Uterus (tissue), 2 donors: ENCODE results near the gene TSPAN5.

Source experiments
- CTCF ChIP-seq, 4 experiments: fragments of 200-600 bp in 2 of 4; fragments of 450-650 bp in 2 of 4; sonication (generic) in 2 of 4; IDR thresholded peaks; one replicate each; pipeline ENCODE4 v1.5.1; 2016 to 2019; ENCODE audit warnings: antibody characterized with exemption in 4 of 4, mild to moderate bottlenecking in 2 of 4, moderate library complexity in 1 of 4
- POLR2A ChIP-seq, 2 donors: fragments of 450-650 bp; IDR thresholded peaks; one replicate each; pipeline ENCODE4 v1.6.1; 2016; ENCODE audit warnings: antibody characterized with exemption in 2 of 2, mild to moderate bottlenecking in 1 of 2, moderate library complexity in 1 of 2

GRCh38 chr4:98642991-98643426, 15.4 kb downstream of the TSPAN5 start:
- no peak for TF ChIP-seq CTCF (IDR thresholded peaks at IDR 0.05)
- no peak for TF ChIP-seq POLR2A (IDR thresholded peaks at IDR 0.05)
